H1 (cell line): ENCODE measurements around the gene RABGGTB. TPM values are rescaled to one million over a fixed set of nuclear protein-coding genes. Genes with fewer than 3 reads are reported as not detected.

Source experiments
- CEBPB ChIP-seq: IDR thresholded peaks from 2 replicates; pipeline ENCODE4 v1.6.1; 2012; ENCODE audit warnings: low read depth, low read length
- EZH2 ChIP-seq: fragments of 200-600 bp; sonication (generic); IDR thresholded peaks from 2 replicates; pipeline ENCODE4 v1.7.1; 2012; ENCODE audit warnings: low read depth, mild to moderate bottlenecking, moderate library complexity, low read length, inconsistent platforms; ENCODE audit not compliant: severe bottlenecking
- FOSL1 ChIP-seq: IDR thresholded peaks from 2 replicates; pipeline ENCODE4 v1.6.1; 2011; ENCODE audit warnings: mild to moderate bottlenecking, low read depth, low read length, moderate library complexity; ENCODE audit not compliant: insufficient read depth
- POLR2A ChIP-seq, 2 experiments: IDR thresholded peaks; 1 replicate in 1 of 2; 2 replicates in 1 of 2; pipeline ENCODE4 v1.6.1; 2011; ENCODE audit warnings: low read depth in 2 of 2, low read length in 2 of 2, mild to moderate bottlenecking in 2 of 2; ENCODE audit errors: control extremely low read depth in 1 of 2
- SP1 ChIP-seq: IDR thresholded peaks from 2 replicates; pipeline ENCODE4 v1.6.1; 2011; ENCODE audit warnings: low read depth, low read length
- SRF ChIP-seq: IDR thresholded peaks from 2 replicates; pipeline ENCODE4 v1.6.1; 2011; ENCODE audit warnings: mild to moderate bottlenecking, low read depth, low read length, moderate library complexity
- TAF1 ChIP-seq: IDR thresholded peaks from 2 replicates; pipeline ENCODE4 v1.6.1; 2011; ENCODE audit warnings: mild to moderate bottlenecking, low read depth, low read length
- TEAD4 ChIP-seq: IDR thresholded peaks from 2 replicates; pipeline ENCODE4 v1.6.1; 2012; ENCODE audit warnings: low read depth, low read length, inconsistent platforms, mixed read lengths
- polyA plus RNA-seq, 7 experiments: library from polyadenylated mRNA; depleted of rRNA in 3 of 7; stranded (reverse) in 5 of 7; unstranded in 2 of 7; fragments of >200 nt in 5 of 7; fragments of 200-250 nt in 2 of 7; gene quantifications; 1 replicate in 5 of 7; 2 replicates in 1 of 7; 4 replicates in 1 of 7; pipeline versions ENCODE4 v1.2.1 to v1.2.3, GENCODE V29; 2011 to 2013; ENCODE audit warnings: missing spikeins in 2 of 7, mixed read lengths in 2 of 7
- total RNA-seq: library from RNA; stranded (reverse); fragmentation: NEBNext Ultra II Directional; extraction: Animal tissue kit (Norgen Biotek cat#: 25700); gene quantifications from 2 replicates; pipeline ENCODE4 v1.2.1, GENCODE V29; 2021
- TF ChIP-seq, protein P1 (sequence below): IDR thresholded peaks from 2 replicates; pipeline ENCODE4 v1.6.1; 2012; ENCODE audit warnings: inconsistent platforms

Gene RABGGTB
- total and polyA plus RNA-seq, 2 of the 8 experiments (the other 6 are each of a cell fraction or from before 2014, with no cell fraction given): 70.7 to 124 TPM

DNA sequence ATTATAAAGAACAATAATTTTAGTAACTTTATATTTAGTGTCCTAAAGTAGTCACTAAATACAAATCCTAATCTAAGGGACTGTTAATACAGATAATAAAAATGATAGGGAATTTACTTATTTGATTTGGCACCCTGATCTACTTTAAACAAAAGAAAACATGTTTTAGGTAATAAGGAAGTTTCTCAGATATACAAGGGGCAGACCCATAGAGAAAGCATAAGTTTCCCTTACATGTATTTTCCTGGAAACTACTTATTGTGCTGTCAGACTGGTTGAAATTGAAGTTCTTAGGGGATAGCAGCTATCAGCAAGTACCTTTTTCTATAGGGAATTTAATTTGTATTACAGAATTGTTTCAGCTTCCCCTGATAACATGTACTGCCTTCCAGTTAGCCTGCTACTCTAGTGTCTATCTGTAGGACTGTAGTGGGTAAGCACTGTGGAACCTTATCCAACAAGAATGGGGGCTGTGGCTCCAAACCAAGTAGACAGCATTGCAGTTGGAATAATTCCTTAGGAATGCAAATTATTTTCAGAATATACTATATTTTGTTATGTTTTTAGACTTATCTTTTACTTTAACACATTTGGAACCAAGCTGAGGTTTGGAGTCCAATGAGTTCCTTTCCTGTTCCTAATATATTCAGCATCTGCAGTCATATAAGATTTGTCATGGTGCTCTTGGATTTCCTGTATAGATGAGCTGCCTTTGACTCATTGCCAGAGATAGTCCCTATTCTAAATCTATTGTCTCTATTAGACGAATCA, 25.3 kb downstream of the RABGGTB start (continued):
- TF ChIP-seq SRF: no peak
- TF ChIP-seq EZH2: no peak
- TF ChIP-seq SP1: no peak
- TF ChIP-seq FOSL1: no peak
- no peak for TF ChIP-seq POLR2A (IDR thresholded peaks at IDR 0.05; ENCODE audit: control extremely low read depth in 1 of 2, low read depth in 2 of 2, low read length in 2 of 2)
- TF ChIP-seq, protein P1, sequence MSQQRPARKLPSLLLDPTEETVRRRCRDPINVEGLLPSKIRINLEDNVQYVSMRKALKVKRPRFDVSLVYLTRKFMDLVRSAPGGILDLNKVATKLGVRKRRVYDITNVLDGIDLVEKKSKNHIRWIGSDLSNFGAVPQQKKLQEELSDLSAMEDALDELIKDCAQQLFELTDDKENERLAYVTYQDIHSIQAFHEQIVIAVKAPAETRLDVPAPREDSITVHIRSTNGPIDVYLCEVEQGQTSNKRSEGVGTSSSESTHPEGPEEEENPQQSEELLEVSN: no peak
- no peak for TF ChIP-seq CEBPB
- no peak for TF ChIP-seq TEAD4
- no peak for TF ChIP-seq TAF1
